ENCODE measurements around the gene CORIN.

DNA sequence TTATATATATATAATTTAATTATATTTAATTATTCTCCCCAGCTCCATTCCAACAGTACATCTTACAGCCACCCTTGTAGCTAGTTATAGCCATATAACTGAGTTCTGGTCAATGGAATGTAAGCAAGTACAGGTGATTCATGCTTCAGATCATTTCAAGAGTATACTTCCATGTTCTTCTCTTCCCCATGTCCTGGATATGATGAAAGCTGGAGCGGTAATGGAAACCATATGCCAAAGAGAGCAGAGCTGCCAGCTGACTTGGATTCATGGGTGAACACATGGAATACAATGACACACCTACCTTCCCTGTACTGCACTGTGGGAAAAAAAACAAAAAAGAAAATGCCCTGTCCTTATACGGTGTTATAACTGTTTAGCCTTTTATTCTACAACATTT, 17.5 kb upstream of the CORIN start:
- TF ChIP-seq, protein P1, sequence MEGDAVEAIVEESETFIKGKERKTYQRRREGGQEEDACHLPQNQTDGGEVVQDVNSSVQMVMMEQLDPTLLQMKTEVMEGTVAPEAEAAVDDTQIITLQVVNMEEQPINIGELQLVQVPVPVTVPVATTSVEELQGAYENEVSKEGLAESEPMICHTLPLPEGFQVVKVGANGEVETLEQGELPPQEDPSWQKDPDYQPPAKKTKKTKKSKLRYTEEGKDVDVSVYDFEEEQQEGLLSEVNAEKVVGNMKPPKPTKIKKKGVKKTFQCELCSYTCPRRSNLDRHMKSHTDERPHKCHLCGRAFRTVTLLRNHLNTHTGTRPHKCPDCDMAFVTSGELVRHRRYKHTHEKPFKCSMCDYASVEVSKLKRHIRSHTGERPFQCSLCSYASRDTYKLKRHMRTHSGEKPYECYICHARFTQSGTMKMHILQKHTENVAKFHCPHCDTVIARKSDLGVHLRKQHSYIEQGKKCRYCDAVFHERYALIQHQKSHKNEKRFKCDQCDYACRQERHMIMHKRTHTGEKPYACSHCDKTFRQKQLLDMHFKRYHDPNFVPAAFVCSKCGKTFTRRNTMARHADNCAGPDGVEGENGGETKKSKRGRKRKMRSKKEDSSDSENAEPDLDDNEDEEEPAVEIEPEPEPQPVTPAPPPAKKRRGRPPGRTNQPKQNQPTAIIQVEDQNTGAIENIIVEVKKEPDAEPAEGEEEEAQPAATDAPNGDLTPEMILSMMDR (conservative IDR thresholded peaks at IDR 0.05; ENCODE audit: low read depth in 2 of 2) = no peak
- TF ChIP-seq REST (IDR thresholded peaks at IDR 0.05; ENCODE audit: unreplicated experiment) (no peak), POLR2AphosphoS5 (IDR thresholded peaks at IDR 0.05; ENCODE audit: low read depth) (no peak), JUNB (IDR thresholded peaks at IDR 0.05; ENCODE audit: unreplicated experiment) (no peak)

Data from GM23338 (cell line).